GM12878 (cell line): Measurements from ENCODE around the gene P2RX7. TPM values are rescaled to one million over a fixed set of nuclear protein-coding genes. Genes with fewer than 3 reads are reported as not detected.
"Not testable (repeated sequence)": the region's sequence is repeated elsewhere in the genome, so short reads cannot be mapped to it uniquely, and the experiment has no call there.

Experiments used
- ATAC-seq: fragments of 200-7000 bp; cut with Tn5 transposase; 3 replicates; pipeline ENCODE4 v1.9.1; 2020; ENCODE audit warnings: mild to moderate bottlenecking, moderate library complexity
- BruUV-seq: library from RNA; stranded (reverse); fragments of 400-500 nt; replicated peaks from 2 replicates; lab custom pipeline; 2021; lab: Mats Ljungman, UMichigan
- CTCF ChIA-PET: fragments of 300-600 bp; sonication (Branson Sonifier 250); formaldehyde crosslinking; extraction: SDS; loops from one replicate; lab custom pipeline; 2021; ENCODE audit warnings: inconsistent platforms; lab: Yijun Ruan, JAX
- POLR2A ChIA-PET: fragments of 350-600 bp; formaldehyde crosslinking; extraction: SDS; loops from one replicate; lab custom pipeline; 2021; ENCODE audit warnings: inconsistent platforms; lab: Charles Lee
- RAD21 ChIA-PET: fragments of 300-600 bp; sonication (Branson Sonifier 250); formaldehyde crosslinking; loops from one replicate; lab custom pipeline; 2023; ENCODE audit warnings: antibody characterized with exemption; ENCODE audit not compliant: unreplicated experiment; lab: Charles Lee
- SMC1A ChIA-PET: fragments of 300-600 bp; sonication (Branson Sonifier 250); formaldehyde crosslinking; loops from one replicate; lab custom pipeline; 2023; ENCODE audit not compliant: unreplicated experiment, uncharacterized antibody; lab: Charles Lee
- DNase-seq: peaks from one replicate; pipeline ENCODE4 v3.0.0-alpha.2; 2011; ENCODE audit warnings: low read depth, low spot score
- FAIRE-seq: peaks from 3 replicates; lab custom pipeline; 2011; peaks lifted over from hg19 to GRCh38; lab: Jason Lieb, UNC
- H2AFZ ChIP-seq: 2 replicates; pipeline ENCODE4 v1.6.0; 2011; ENCODE audit warnings: low read depth, low read length, control low read depth; ENCODE audit not compliant: control insufficient read depth
- H3K27ac ChIP-seq: 2 replicates; pipeline ENCODE4 v1.5.1; 2011; ENCODE audit warnings: control low read depth; ENCODE audit not compliant: control insufficient read depth, insufficient read depth
- H3K27me3 ChIP-seq, 2 experiments: replicated peaks in 1 of 2; 2 replicates each; pipeline versions ENCODE4 v1.6.0 to v1.6.1; 2011; ENCODE audit warnings: low read length in 1 of 2; ENCODE audit not compliant: control insufficient read depth in 2 of 2, insufficient read depth in 2 of 2
- H3K36me3 ChIP-seq, 2 experiments: 2 replicates each; pipeline ENCODE4 v1.5.1; 2011; ENCODE audit warnings: low read length in 1 of 2; ENCODE audit not compliant: control insufficient read depth in 2 of 2, insufficient read depth in 2 of 2
- H3K4me1 ChIP-seq: 2 replicates; pipeline ENCODE4 v1.6.1; 2011; ENCODE audit warnings: mild to moderate bottlenecking, low read length, moderate library complexity, mixed read lengths; ENCODE audit not compliant: control insufficient read depth, insufficient read depth
- H3K4me2 ChIP-seq: 2 replicates; pipeline ENCODE4 v1.6.0; 2011; ENCODE audit warnings: control low read depth; ENCODE audit not compliant: control insufficient read depth, insufficient read depth
- H3K4me3 ChIP-seq: fragments of 200-600 bp; sonication (generic); 2 replicates; pipeline ENCODE4 v1.5.1; 2016
- H3K79me2 ChIP-seq: 2 replicates; pipeline ENCODE4 v1.6.0; 2011; ENCODE audit warnings: low read length; ENCODE audit not compliant: control insufficient read depth, insufficient read depth
- H3K9ac ChIP-seq: 2 replicates; pipeline ENCODE4 v1.8.0; 2011; ENCODE audit warnings: low read length, control low read depth, mixed read lengths; ENCODE audit not compliant: control insufficient read depth, insufficient read depth
- H3K9me3 ChIP-seq: replicated peaks from 3 replicates; pipeline ENCODE4 v1.5.1; 2011; ENCODE audit warnings: mild to moderate bottlenecking, low read length; ENCODE audit not compliant: control insufficient read depth, insufficient read depth
- H4K20me1 ChIP-seq: 2 replicates; pipeline ENCODE4 v1.6.0; 2011; ENCODE audit not compliant: control insufficient read depth, insufficient read depth
- HDGF ChIP-seq: fragments of 450-650 bp; IDR thresholded peaks from 2 replicates; pipeline ENCODE4 v1.6.1; 2016; ENCODE audit warnings: antibody characterized with exemption
- PBX3 ChIP-seq: IDR thresholded peaks from 2 replicates; pipeline ENCODE4 v1.6.1; 2011; ENCODE audit warnings: mild to moderate bottlenecking, low read depth, low read length, moderate library complexity; ENCODE audit not compliant: insufficient replicate concordance
- SPI1 ChIP-seq: IDR thresholded peaks from 2 replicates; pipeline ENCODE4 v1.6.1; 2011; ENCODE audit warnings: low read depth, mild to moderate bottlenecking, low read length, moderate library complexity, borderline replicate concordance; ENCODE audit not compliant: insufficient read depth
- TAF1 ChIP-seq: IDR thresholded peaks from 2 replicates; pipeline ENCODE4 v1.6.1; 2011; ENCODE audit warnings: mild to moderate bottlenecking, low read depth, low read length, borderline replicate concordance
- YY1 ChIP-seq: IDR thresholded peaks from 2 replicates; pipeline ENCODE4 v1.6.1; 2011; ENCODE audit warnings: low read depth, mild to moderate bottlenecking, low read length
- ZBTB33 ChIP-seq: fragments of 450-650 bp; IDR thresholded peaks from 2 replicates; pipeline ENCODE4 v1.6.1; 2017; ENCODE audit warnings: mild to moderate bottlenecking
- ZNF592 ChIP-seq: fragments of 450-650 bp; IDR thresholded peaks from 2 replicates; pipeline ENCODE4 v1.6.1; 2017; ENCODE audit warnings: mild to moderate bottlenecking, moderate library complexity
- WGBS: methylation state at CpG from one replicate; pipeline ENCODE4 v1.1.6; 2016; ENCODE audit warnings: low lambda C conversion rate; ENCODE audit not compliant: insufficient replicate concordance, insufficient coverage; ENCODE audit errors: missing lambda C conversion rate; 5-methylcytosine and 5-hydroxymethylcytosine counted together
- in situ Hi-C: fragments of 300-500 bp; cut with MboI; formaldehyde crosslinking; loops from 9 replicates; pipeline ENCODE4 v1.14.3; 2018; ENCODE audit warnings: mixed read lengths
- intact Hi-C: fragments of 100-400 bp; cut with micrococcal nuclease; formaldehyde crosslinking; loops from one replicate; pipeline ENCODE4 v1.14.2; 2022; ENCODE audit not compliant: unreplicated experiment
- polyA plus RNA-seq, 11 experiments: library from polyadenylated mRNA; depleted of rRNA in 4 of 11; unstranded in 6 of 11; stranded (reverse) in 5 of 11; fragments of >200 nt; fragmentation: Nextera tagmentation in 4 of 11; fragmentation: Illumina TruSeq in 1 of 11; extraction: Ambion mirVana in 4 of 11; extraction: Trizol in 1 of 11; gene quantifications; 1 replicate in 1 of 11; 2 replicates in 10 of 11; pipeline versions ENCODE4 v1.2.1 to v1.2.3, GENCODE V29; 2011 to 2016; ENCODE audit warnings: inconsistent platforms in 2 of 11, missing spikeins in 2 of 11, low read depth in 1 of 11
- total RNA-seq, 4 experiments: library from RNA; depleted of rRNA in 3 of 4; stranded (reverse); fragments of >200 nt in 3 of 4; fragmentation: Illumina TruSeq in 1 of 4; extraction: Trizol in 1 of 4; gene quantifications; 2 replicates each; pipeline versions ENCODE4 v1.2.1 to v1.2.3, GENCODE V29; 2013 to 2021

The P2RX7 gene
- total and polyA plus RNA-seq, 10 of the 15 experiments (the other 5 are each of a cell fraction or from before 2014, with no cell fraction given), result 0.74 to 2.6 (median 1.5) TPM

GRCh38 chr12:121226871-121227270 is 94.2 kb downstream of the P2RX7 start:
- H3K9me3 ChIP-seq, FAIRE-seq, H3K4me3 ChIP-seq, H3K27me3 ChIP-seq, ATAC-seq, H4K20me1 ChIP-seq, in situ Hi-C loops, H3K79me2 ChIP-seq: not testable (repeated sequence)
- SMC1A ChIA-PET, result interaction anchor here (1.3 to 1.4 kb wide), 2 partner anchors 11 to 167 kb away, joined by 3 to 4 read pairs; no protein-coding TSS in a partner anchor
- peak overlapping the region; percentile 31 for H3K4me2 ChIP-seq
- intact Hi-C loops, result loop anchor here (5.0 kb wide), 3 partner anchors 100 to 165 kb away; no protein-coding TSS in a partner anchor
- RAD21 ChIA-PET, result interaction anchor here (0.7 to 1.2 kb wide), 3 partner anchors 11 to 104 kb away, joined by 3 to 4 read pairs (median 3); no protein-coding TSS in a partner anchor
- peaks cover 16% of the 10 kb centered on the region for H3K4me1 ChIP-seq
- WGBS, result 67% methylated on average over 8 of the region's 8 CpGs
- H3K9ac ChIP-seq, result peak overlapping the region; percentile 62
- H3K27ac ChIP-seq, result peak overlapping the region; percentile 85
- peak overlapping the region; percentile 67 for H2AFZ ChIP-seq
- CTCF ChIA-PET, result interaction anchor here (1.1 to 5.5 kb wide), 3 partner anchors 11 to 166 kb away, joined by 4 to 32 read pairs (median 6); no protein-coding TSS in a partner anchor
- TF ChIP-seq HDGF, result 0 out of 2 replicates have a peak, but pooled peaks have one; percentile 13
- TF ChIP-seq, all 136 proteins: peak for 1; not testable (repeated sequence) for 135
- BruUV-seq, DNase-seq, H3K36me3 ChIP-seq: not testable (repeated sequence)
- POLR2A ChIA-PET, result interaction anchor here (0.7 kb wide), 2 partner anchors 100 to 235 kb away, joined by 3 to 4 read pairs; no protein-coding TSS in a partner anchor

- CTCF ChIA-PET, result interaction anchor here (1.1 to 5.5 kb wide), 3 partner anchors 10 to 166 kb away, joined by 4 to 32 read pairs (median 6); no protein-coding TSS in a partner anchor
- SMC1A ChIA-PET, result interaction anchor here (1.3 to 1.4 kb wide), 2 partner anchors 11 to 168 kb away, joined by 3 to 4 read pairs; no protein-coding TSS in a partner anchor
- Histone ChIP-seq H3K36me3 (peaks cover 0 to 1% of the 10 kb centered on the region in 2 experiments; a peak in 3 of 4 replicates), H3K27me3 (no peaks in the 10 kb centered on the region), H3K79me2 (no peaks in the 10 kb centered on the region), H2AFZ (peak overlapping the region; percentile 67), H3K9me3 (no peaks in the 10 kb centered on the region), H3K9ac (peak overlapping the region; percentile 62), H3K4me2 (peak overlapping the region; percentile 31), H3K27ac (peak overlapping the region; percentile 85), H3K4me1 (peaks cover 16% of the 10 kb centered on the region), H3K4me3 (no peak overlapping the region), H4K20me1 (no peaks in the 10 kb centered on the region)
- intact Hi-C loops, result loop anchor here (5.0 kb wide), 3 partner anchors 100 to 165 kb away; no protein-coding TSS in a partner anchor
- RAD21 ChIA-PET, result interaction anchor here (0.7 to 1.2 kb wide), 3 partner anchors 12 to 105 kb away, joined by 3 to 4 read pairs (median 3); no protein-coding TSS in a partner anchor
- POLR2A ChIA-PET, result interaction anchor here (0.7 kb wide), 1 partner anchor 100 kb away, joined by 3 read pairs; no protein-coding TSS in a partner anchor
- 2% methylated on average over 9 of the region's 9 CpGs for WGBS
- in situ Hi-C loops, result no loop called here
- ATAC-seq (peak; percentile 80), FAIRE-seq (no peak), DNase-seq (no peak)
- no TSS peak for BruUV-seq
- TF ChIP-seq YY1, result no peak
- TF ChIP-seq TAF1, result no peak
- TF ChIP-seq PBX3, result no peak
- no peak for TF ChIP-seq SPI1
- no peak for TF ChIP-seq ZNF592
- TF ChIP-seq ZBTB33, result no peak
These were observed 94.6 kb downstream of the P2RX7 start for GRCh38 chr12:121227294-121227693.
